H1 (cell line): Measurements from ENCODE around the gene STXBP5. TPM values are rescaled to one million over a fixed set of nuclear protein-coding genes. Genes with fewer than 3 reads are reported as not detected.
"Not testable (repeated sequence)": the region's sequence is repeated elsewhere in the genome, so short reads cannot be mapped to it uniquely, and the experiment has no call there.

Experiments used
- CTCF ChIA-PET: fragments of 300-600 bp; sonication (Branson Sonifier 250); formaldehyde crosslinking; loops from one replicate; lab custom pipeline; 2021; ENCODE audit not compliant: partially characterized antibody; lab: Charles Lee
- POLR2A ChIA-PET: fragments of 300-600 bp; sonication (Branson Sonifier 250); formaldehyde crosslinking; loops from one replicate; lab custom pipeline; 2021; ENCODE audit warnings: inconsistent platforms; ENCODE audit not compliant: partially characterized antibody; lab: Charles Lee
- DNase-seq, 2 experiments: peaks; one replicate each; pipeline versions ENCODE4 v3.0.0 to v3.0.0-alpha.2; 2010 to 2022; ENCODE audit warnings: low spot score in 2 of 2, low read depth in 1 of 2, mixed read lengths in 1 of 2
- FAIRE-seq: peaks from 2 replicates; lab custom pipeline; 2011; peaks lifted over from hg19 to GRCh38; lab: Jason Lieb, UNC
- H2AFZ ChIP-seq: 2 replicates; pipeline ENCODE4 v1.8.1; 2012; ENCODE audit warnings: low read length, inconsistent platforms
- H2AK5ac ChIP-seq: 2 replicates; pipeline ENCODE4 v1.6.1; 2013; ENCODE audit warnings: low read depth, low read length
- H2BK120ac ChIP-seq: replicated peaks from 2 replicates; pipeline ENCODE3; 2013; ENCODE audit warnings: low read depth, low read length, inconsistent platforms
- H2BK12ac ChIP-seq: 2 replicates; pipeline ENCODE4 v1.6.1; 2013; ENCODE audit warnings: low read depth, low read length
- H2BK15ac ChIP-seq: 2 replicates; pipeline ENCODE4 v1.6.1; 2013; ENCODE audit warnings: low read length
- H2BK20ac ChIP-seq: 2 replicates; pipeline ENCODE4 v1.6.1; 2013; ENCODE audit warnings: low read length
- H2BK5ac ChIP-seq: 2 replicates; pipeline ENCODE4 v1.6.1; 2013; ENCODE audit warnings: low read depth, low read length
- H3K14ac ChIP-seq: 2 replicates; pipeline ENCODE4 v1.6.1; 2013; ENCODE audit warnings: inconsistent platforms; ENCODE audit not compliant: insufficient read length
- H3K18ac ChIP-seq: 2 replicates; pipeline ENCODE4 v1.6.1; 2013; ENCODE audit warnings: low read length; ENCODE audit errors: extremely low read depth
- H3K23ac ChIP-seq: 2 replicates; pipeline ENCODE4 v1.6.1; 2013; ENCODE audit warnings: inconsistent platforms; ENCODE audit not compliant: insufficient read length
- H3K23me2 ChIP-seq: 2 replicates; pipeline ENCODE4 v1.6.1; 2013; ENCODE audit warnings: low read depth, low read length
- H3K27ac ChIP-seq: 2 replicates; pipeline ENCODE4 v1.6.1; 2011; ENCODE audit warnings: low read depth, low read length, inconsistent platforms
- H3K27me3 ChIP-seq, 4 experiments: replicated peaks in 1 of 4; 1 replicate in 1 of 4; 2 replicates in 3 of 4; pipeline versions ENCODE4 v1.6.1 to v1.8.1; 2011 to 2013; ENCODE audit warnings: low read length in 3 of 4, mild to moderate bottlenecking in 3 of 4, inconsistent platforms in 2 of 4, mixed read lengths in 2 of 4, moderate library complexity in 1 of 4; ENCODE audit not compliant: control insufficient read depth in 3 of 4, insufficient read depth in 3 of 4; ENCODE audit errors: extremely low read depth in 1 of 4
- H3K36me3 ChIP-seq, 4 experiments: 2 replicates each; pipeline versions ENCODE4 v1.6.1 to v1.8.1; 2011 to 2013; ENCODE audit warnings: mild to moderate bottlenecking in 4 of 4, low read length in 3 of 4, moderate library complexity in 2 of 4, control low read depth in 1 of 4, inconsistent platforms in 1 of 4; ENCODE audit not compliant: insufficient read depth in 4 of 4, control insufficient read depth in 2 of 4
- H3K4ac ChIP-seq: replicated peaks from 2 replicates; pipeline ENCODE3; 2013; ENCODE audit warnings: low read length, low read depth, mixed read lengths, inconsistent platforms; ENCODE audit not compliant: insufficient read length
- H3K4me1 ChIP-seq, 4 experiments: replicated peaks in 1 of 4; 1 replicate in 1 of 4; 2 replicates in 3 of 4; pipeline versions ENCODE4 v1.6.1 to v1.8.1; 2011 to 2013; ENCODE audit warnings: low read length in 3 of 4, inconsistent platforms in 2 of 4, mixed read lengths in 1 of 4; ENCODE audit not compliant: insufficient read depth in 4 of 4, control insufficient read depth in 3 of 4
- H3K4me2 ChIP-seq, 2 experiments: 2 replicates each; pipeline versions ENCODE4 v1.6.1 to v1.8.1; 2011 to 2013; ENCODE audit warnings: low read depth in 2 of 2, low read length in 2 of 2, control low read depth in 1 of 2, inconsistent platforms in 1 of 2, mild to moderate bottlenecking in 1 of 2; ENCODE audit not compliant: insufficient read depth in 1 of 2
- H3K4me3 ChIP-seq, 4 experiments: fragments of 200-600, 300-600 bp in 1 of 4; sonication (generic), shearing (Covaris generic), sonication (Bioruptor Twin) in 1 of 4; 2 replicates each; pipeline versions ENCODE4 v1.5.1 to v1.8.1; 2011 to 2016; ENCODE audit warnings: low read length in 4 of 4, low read depth in 3 of 4, control low read depth in 2 of 4, inconsistent platforms in 2 of 4, mild to moderate bottlenecking in 2 of 4, mixed read lengths in 1 of 4, moderate library complexity in 1 of 4; ENCODE audit not compliant: insufficient read depth in 2 of 4; ENCODE audit errors: extremely low read depth in 1 of 4
- H3K56ac ChIP-seq: replicated peaks from 2 replicates; pipeline ENCODE3; 2013; ENCODE audit warnings: low read depth, mild to moderate bottlenecking, mixed read lengths, low read length, inconsistent platforms; ENCODE audit not compliant: insufficient read length
- H3K79me1 ChIP-seq: 2 replicates; pipeline ENCODE4 v1.6.1; 2013; ENCODE audit warnings: low read depth, low read length, control low read depth
- H3K79me2 ChIP-seq, 2 experiments: 2 replicates each; pipeline versions ENCODE4 v1.6.1 to v1.8.1; 2012 to 2013; ENCODE audit warnings: low read length in 2 of 2, mild to moderate bottlenecking in 2 of 2, inconsistent platforms in 1 of 2; ENCODE audit not compliant: insufficient read depth in 2 of 2, control insufficient read depth in 1 of 2
- H3K9ac ChIP-seq, 4 experiments: replicated peaks in 1 of 4; 1 replicate in 1 of 4; 2 replicates in 3 of 4; pipeline versions ENCODE4 v1.6.1 to v1.8.1; 2011 to 2013; ENCODE audit warnings: low read depth in 3 of 4, low read length in 3 of 4, control low read depth in 2 of 4, mild to moderate bottlenecking in 2 of 4, moderate library complexity in 2 of 4, inconsistent platforms in 1 of 4; ENCODE audit errors: extremely low read depth in 1 of 4
- H3K9me3 ChIP-seq, 2 experiments: 2 replicates each; pipeline versions ENCODE4 v1.6.1 to v1.8.1; 2012 to 2013; ENCODE audit warnings: mild to moderate bottlenecking in 2 of 2, moderate library complexity in 2 of 2, control low read depth in 1 of 2, inconsistent platforms in 1 of 2, low read depth in 1 of 2, low read length in 1 of 2, mixed read lengths in 1 of 2; ENCODE audit not compliant: insufficient read depth in 2 of 2
- H4K20me1 ChIP-seq, 2 experiments: replicated peaks in 1 of 2; 2 replicates each; pipeline versions ENCODE3 to v1.8.1; 2011 to 2013; ENCODE audit warnings: inconsistent platforms in 2 of 2, low read length in 2 of 2, mild to moderate bottlenecking in 1 of 2; ENCODE audit not compliant: insufficient read depth in 2 of 2, control insufficient read depth in 1 of 2
- H4K5ac ChIP-seq: 2 replicates; pipeline ENCODE4 v1.6.1; 2013; ENCODE audit warnings: low read length, low read depth, mixed read lengths, inconsistent platforms; ENCODE audit not compliant: insufficient read length
- H4K8ac ChIP-seq: 2 replicates; pipeline ENCODE4 v1.8.0; 2013; ENCODE audit warnings: mild to moderate bottlenecking, moderate library complexity, low read length, inconsistent platforms; ENCODE audit not compliant: insufficient read depth; ENCODE audit errors: extremely low read depth
- H4K91ac ChIP-seq: replicated peaks from 2 replicates; pipeline ENCODE3; 2013; ENCODE audit warnings: low read length, mixed read lengths, inconsistent platforms; ENCODE audit not compliant: insufficient read length
- CBX5 ChIP-seq: fragments of 300-800, 300-1000 bp; sonication (generic); IDR thresholded peaks from 2 replicates; pipeline ENCODE4 v1.7.1; 2016; ENCODE audit warnings: antibody characterized with exemption, low read length, low read depth
- CBX8 ChIP-seq: fragments of 300-800, 300-1000 bp; sonication (generic); IDR thresholded peaks from 2 replicates; pipeline ENCODE4 v1.7.1; 2016; ENCODE audit warnings: low read depth, low read length, borderline replicate concordance
- HDAC2 ChIP-seq, 2 experiments: fragments of 300-600 bp in 1 of 2; sonication (generic) in 1 of 2; IDR thresholded peaks; 2 replicates each; pipeline ENCODE4 v1.6.1; 2011 to 2012; ENCODE audit warnings: low read depth in 2 of 2, low read length in 2 of 2, mild to moderate bottlenecking in 2 of 2, moderate library complexity in 2 of 2, borderline replicate concordance in 1 of 2, inconsistent platforms in 1 of 2
- KDM4A ChIP-seq: IDR thresholded peaks from one replicate; pipeline ENCODE4 v1.7.1; 2012; ENCODE audit warnings: low read depth, mild to moderate bottlenecking, moderate library complexity, low read length, inconsistent platforms; ENCODE audit not compliant: severe bottlenecking
- NRF1 ChIP-seq: IDR thresholded peaks from 2 replicates; pipeline ENCODE4 v1.6.1; 2011; ENCODE audit warnings: mild to moderate bottlenecking, low read depth, low read length, improper control_type of control experiment
- POLR2AphosphoS5 ChIP-seq: IDR thresholded peaks from 2 replicates; pipeline ENCODE4 v1.6.1; 2011; ENCODE audit warnings: low read depth, low read length
- RXRA ChIP-seq: IDR thresholded peaks from 2 replicates; pipeline ENCODE4 v1.6.1; 2011; ENCODE audit warnings: low read depth, mild to moderate bottlenecking, low read length, moderate library complexity; ENCODE audit not compliant: insufficient read depth
- TAF1 ChIP-seq: IDR thresholded peaks from 2 replicates; pipeline ENCODE4 v1.6.1; 2011; ENCODE audit warnings: mild to moderate bottlenecking, low read depth, low read length
- WGBS, 2 experiments: shearing (Covaris generic) in 1 of 2; methylation state at CpG; one replicate each; pipeline versions ENCODE4 v1.1.6 to v1.1.7; 2013 to 2015; ENCODE audit warnings: low lambda C conversion rate in 2 of 2, mixed read lengths in 2 of 2, inconsistent platforms in 1 of 2, low coverage in 1 of 2, missing lambda C conversion rate in 1 of 2; ENCODE audit not compliant: insufficient replicate concordance in 2 of 2, insufficient coverage in 1 of 2, insufficient read length in 1 of 2; ENCODE audit errors: extremely low coverage in 1 of 2, missing lambda C conversion rate in 1 of 2; 5-methylcytosine and 5-hydroxymethylcytosine counted together
- polyA plus RNA-seq, 7 experiments: library from polyadenylated mRNA; depleted of rRNA in 3 of 7; stranded (reverse) in 5 of 7; unstranded in 2 of 7; fragments of >200 nt in 5 of 7; fragments of 200-250 nt in 2 of 7; gene quantifications; 1 replicate in 5 of 7; 2 replicates in 1 of 7; 4 replicates in 1 of 7; pipeline versions ENCODE4 v1.2.1 to v1.2.3, GENCODE V29; 2011 to 2013; ENCODE audit warnings: missing spikeins in 2 of 7, mixed read lengths in 2 of 7
- total RNA-seq: library from RNA; stranded (reverse); fragmentation: NEBNext Ultra II Directional; extraction: Animal tissue kit (Norgen Biotek cat#: 25700); gene quantifications from 2 replicates; pipeline ENCODE4 v1.2.1, GENCODE V29; 2021
- TF ChIP-seq, protein P1 (sequence below), 3 experiments: IDR thresholded peaks; 1 replicate in 2 of 3; 2 replicates in 1 of 3; pipeline versions ENCODE4 v1.5.1 to v1.6.1; 2011; ENCODE audit warnings: low read length in 3 of 3, mild to moderate bottlenecking in 3 of 3, inconsistent platforms in 2 of 3, low read depth in 1 of 3, moderate library complexity in 1 of 3; ENCODE audit not compliant: insufficient read depth in 1 of 3; ENCODE audit errors: control extremely low read depth in 1 of 3

Gene STXBP5
- total and polyA plus RNA-seq, 2 of the 8 experiments (the other 6 are each of a cell fraction or from before 2014, with no cell fraction given), result 2.7 to 10.8 TPM

DNA sequence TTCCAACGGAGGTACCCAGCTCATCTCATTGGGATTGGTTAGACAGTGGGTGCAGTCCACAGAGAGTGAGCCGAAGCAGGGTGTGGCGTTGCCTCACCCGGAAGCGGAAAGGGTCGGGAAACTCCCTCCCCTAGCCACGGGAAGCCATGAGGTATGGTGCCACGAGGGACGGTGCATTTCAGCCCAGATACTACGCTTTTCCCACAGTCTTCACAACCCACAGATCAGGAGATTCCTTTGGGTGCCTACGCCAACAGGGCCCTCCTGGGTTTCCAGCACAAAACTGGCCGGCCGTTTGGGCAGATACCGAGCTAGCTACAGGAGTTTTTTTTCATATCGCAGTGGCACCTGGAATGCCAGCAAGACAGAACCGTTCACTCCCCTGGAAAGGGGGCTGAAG, 46.9 kb downstream of the STXBP5 start (continued):
- TF ChIP-seq, protein P1, sequence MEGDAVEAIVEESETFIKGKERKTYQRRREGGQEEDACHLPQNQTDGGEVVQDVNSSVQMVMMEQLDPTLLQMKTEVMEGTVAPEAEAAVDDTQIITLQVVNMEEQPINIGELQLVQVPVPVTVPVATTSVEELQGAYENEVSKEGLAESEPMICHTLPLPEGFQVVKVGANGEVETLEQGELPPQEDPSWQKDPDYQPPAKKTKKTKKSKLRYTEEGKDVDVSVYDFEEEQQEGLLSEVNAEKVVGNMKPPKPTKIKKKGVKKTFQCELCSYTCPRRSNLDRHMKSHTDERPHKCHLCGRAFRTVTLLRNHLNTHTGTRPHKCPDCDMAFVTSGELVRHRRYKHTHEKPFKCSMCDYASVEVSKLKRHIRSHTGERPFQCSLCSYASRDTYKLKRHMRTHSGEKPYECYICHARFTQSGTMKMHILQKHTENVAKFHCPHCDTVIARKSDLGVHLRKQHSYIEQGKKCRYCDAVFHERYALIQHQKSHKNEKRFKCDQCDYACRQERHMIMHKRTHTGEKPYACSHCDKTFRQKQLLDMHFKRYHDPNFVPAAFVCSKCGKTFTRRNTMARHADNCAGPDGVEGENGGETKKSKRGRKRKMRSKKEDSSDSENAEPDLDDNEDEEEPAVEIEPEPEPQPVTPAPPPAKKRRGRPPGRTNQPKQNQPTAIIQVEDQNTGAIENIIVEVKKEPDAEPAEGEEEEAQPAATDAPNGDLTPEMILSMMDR (IDR thresholded peaks at IDR 0.05; ENCODE audit: control extremely low read depth in 1 of 3, insufficient read depth in 1 of 3, low read depth in 1 of 3, low read length in 3 of 3), result no peak
- TF ChIP-seq CBX5, result no peak
- no peak for TF ChIP-seq KDM4A
- no peak for TF ChIP-seq POLR2AphosphoS5
- TF ChIP-seq NRF1, result no peak
- TF ChIP-seq CBX8, result no peak
- TF ChIP-seq RXRA, result no peak
- no peak for TF ChIP-seq TAF1
- TF ChIP-seq HDAC2 (IDR thresholded peaks at IDR 0.05; ENCODE audit: borderline replicate concordance in 1 of 2, low read depth in 2 of 2, low read length in 2 of 2), result no peak

DNA sequence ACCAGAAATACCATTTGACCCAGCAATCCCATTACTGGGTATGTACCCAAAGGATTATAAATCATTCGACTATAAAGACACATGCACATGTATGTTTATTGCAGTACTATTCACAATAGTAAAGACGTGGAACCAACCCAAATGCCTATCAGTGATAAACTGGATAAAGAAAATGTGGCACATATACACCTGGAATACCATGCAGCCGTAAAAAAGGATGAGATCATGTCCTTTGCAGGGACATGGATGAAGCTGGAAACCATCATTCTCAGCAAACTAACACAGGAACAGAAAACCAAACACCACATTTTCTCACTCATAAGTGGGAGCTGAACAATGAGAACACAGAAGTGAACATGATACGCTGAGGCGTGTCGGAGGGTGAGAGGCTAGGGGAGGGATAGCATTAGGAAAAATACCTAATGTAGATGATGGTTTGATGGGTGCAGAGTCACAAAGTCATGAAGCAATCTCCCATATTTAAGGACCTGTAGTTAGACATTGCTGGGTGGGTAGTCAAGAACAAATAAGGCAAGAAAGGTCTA, 50.8 kb downstream of the STXBP5 start:
- H2BK12ac ChIP-seq, H3K18ac ChIP-seq, H3K9ac ChIP-seq, H4K8ac ChIP-seq, FAIRE-seq, H4K20me1 ChIP-seq, H3K4me2 ChIP-seq, H2BK5ac ChIP-seq, H3K4ac ChIP-seq, H3K4me1 ChIP-seq, H2AFZ ChIP-seq, H4K5ac ChIP-seq, POLR2A ChIA-PET, H3K27ac ChIP-seq, H3K23ac ChIP-seq, H3K36me3 ChIP-seq, H3K14ac ChIP-seq, H3K79me1 ChIP-seq, H2BK20ac ChIP-seq, H3K23me2 ChIP-seq, H3K79me2 ChIP-seq, H4K91ac ChIP-seq, H3K9me3 ChIP-seq, H3K27me3 ChIP-seq, CTCF ChIA-PET, H2BK120ac ChIP-seq, H2AK5ac ChIP-seq, H3K56ac ChIP-seq, DNase-seq, H3K4me3 ChIP-seq, H2BK15ac ChIP-seq: not testable (repeated sequence)
- WGBS, 2 experiments, result 95% methylated on average over 6 of the region's 6 CpGs; no CpG with 5 or more reads in 1 of the 2 experiments
